Measurements from ENCODE around the gene TNFRSF8. TPM values are rescaled to one million over a fixed set of nuclear protein-coding genes. Genes with fewer than 3 reads are reported as not detected.

The TNFRSF8 gene
- total RNA-seq, 1 experiment from 2014 or later = not detected

- Histone ChIP-seq H3K9me2 (replicated peaks; ENCODE audit: low read length) (no peaks in the 10 kb centered on the region), H3K4me3 (ENCODE audit: low read length) (peak overlapping the region; percentile 85), H3K36me3 (ENCODE audit: low read depth, low read length) (no peaks in the 10 kb centered on the region), H3K9ac (ENCODE audit: low read length) (peak overlapping the region; percentile 69), H3K4me2 (ENCODE audit: low read length) (peak overlapping the region; percentile 95), H3K79me2 (ENCODE audit: low read length) (peaks cover 20% of the 10 kb centered on the region), H3K9me3 (ENCODE audit: low read length) (no peaks in the 10 kb centered on the region), H2AFZ (ENCODE audit: low read length) (peak overlapping the region; percentile 76), H3K27ac (ENCODE audit: low read length) (no peak overlapping the region), H3K4me1 (ENCODE audit: insufficient read depth, low read length) (no peaks in the 10 kb centered on the region), H3F3A (ENCODE audit: low read length, unreplicated experiment) (no peaks in the 10 kb centered on the region), H4K20me1 (ENCODE audit: low read length) (no peaks in the 10 kb centered on the region), H3K27me3 (ENCODE audit: low read length) (no peaks in the 10 kb centered on the region)
- ChIA-PET POLR2A (ENCODE audit: unreplicated experiment) (interaction anchor here (1.0 to 1.4 kb wide), 2 partner anchors 111 to 112 kb away, joined by 10 to 20 read pairs; no protein-coding TSS in a partner anchor), CTCF (interaction anchor here (0.6 kb wide), 1 partner anchor 46 kb away, joined by 3 read pairs; no protein-coding TSS in a partner anchor)
- peak; percentile 3; the same call in 1 of the 2 replicates for ATAC-seq
- no TSS peak for BruUV-seq (replicated peaks)
- no peak for DNase-seq
- TF ChIP-seq EZH2phosphoT487 (IDR thresholded peaks at IDR 0.05; ENCODE audit: borderline replicate concordance, low read length) (no peak), CTCF (conservative IDR thresholded peaks at IDR 0.05; ENCODE audit: low read depth, low read length) (no peak), EZH2 (IDR thresholded peaks at IDR 0.05; ENCODE audit: low read length, unreplicated experiment) (no peak)
- intact Hi-C loops (cut with micrococcal nuclease) = loop anchor here (2.0 kb wide), 1 partner anchor 59 kb away; no protein-coding TSS in a partner anchor
Observed at GRCh38 chr1:12019858-12020509, 43.1 kb upstream of the TNFRSF8 start.

GRCh38 chr1:12021616-12022015, 41.5 kb upstream of the TNFRSF8 start:
- H3K4me3 ChIP-seq (ENCODE audit: low read length) = no peak overlapping the region
- H2AFZ ChIP-seq (ENCODE audit: low read length) = no peak overlapping the region
- no peaks in the 10 kb centered on the region for H3F3A ChIP-seq (ENCODE audit: low read length, unreplicated experiment)
- no peak for ATAC-seq
- peaks cover 20% of the 10 kb centered on the region for H3K79me2 ChIP-seq (ENCODE audit: low read length)
- DNase-seq = no peak
- no peak overlapping the region for H3K27ac ChIP-seq (ENCODE audit: low read length)
- no peaks in the 10 kb centered on the region for H3K27me3 ChIP-seq (ENCODE audit: low read length)
- H3K9ac ChIP-seq (ENCODE audit: low read length) = no peak overlapping the region
- intact Hi-C loops (cut with micrococcal nuclease) = no loop called here
- H3K9me2 ChIP-seq (replicated peaks; ENCODE audit: low read length) = no peaks in the 10 kb centered on the region
- H3K36me3 ChIP-seq (ENCODE audit: low read depth, low read length) = no peaks in the 10 kb centered on the region
- no peaks in the 10 kb centered on the region for H3K4me1 ChIP-seq (ENCODE audit: insufficient read depth, low read length)
- TSS peak; percentile 18 for BruUV-seq (replicated peaks)
- H4K20me1 ChIP-seq (ENCODE audit: low read length) = no peaks in the 10 kb centered on the region
- CTCF ChIA-PET = no interaction called here
- TF ChIP-seq EZH2phosphoT487 (IDR thresholded peaks at IDR 0.05; ENCODE audit: borderline replicate concordance, low read length) (no peak), EZH2 (IDR thresholded peaks at IDR 0.05; ENCODE audit: low read length, unreplicated experiment) (no peak), CTCF (conservative IDR thresholded peaks at IDR 0.05; ENCODE audit: low read depth, low read length) (no peak)
- H3K9me3 ChIP-seq (ENCODE audit: low read length) = no peaks in the 10 kb centered on the region
- no peak overlapping the region for H3K4me2 ChIP-seq (ENCODE audit: low read length)
- POLR2A ChIA-PET (ENCODE audit: unreplicated experiment) = no interaction called here

DNA sequence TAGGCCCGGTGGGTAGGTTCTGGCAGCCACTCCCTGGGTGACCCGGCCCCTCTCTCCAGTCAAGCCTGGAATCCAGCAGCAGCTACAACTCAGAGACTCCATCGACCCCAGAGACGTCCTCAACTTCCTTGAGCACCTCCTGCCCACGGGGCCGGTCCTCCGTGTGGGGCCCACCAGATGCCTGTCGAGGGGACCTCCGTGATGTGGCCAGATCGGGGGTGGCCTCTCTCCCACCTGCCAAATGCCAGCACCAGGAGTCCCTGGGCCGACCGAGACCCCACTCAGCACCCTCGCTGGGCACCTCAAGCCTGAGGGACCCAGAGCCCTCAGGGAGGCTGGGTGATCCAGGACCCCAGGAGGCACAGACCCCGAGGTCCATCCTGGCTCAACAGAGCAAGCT, 41.1 kb upstream of the TNFRSF8 start:
- H3K9ac ChIP-seq (ENCODE audit: low read length) = no peak overlapping the region
- no peak overlapping the region for H3K27ac ChIP-seq (ENCODE audit: low read length)
- no peaks in the 10 kb centered on the region for H3K27me3 ChIP-seq (ENCODE audit: low read length)
- no peaks in the 10 kb centered on the region for H3K4me1 ChIP-seq (ENCODE audit: insufficient read depth, low read length)
- H4K20me1 ChIP-seq (ENCODE audit: low read length) = no peaks in the 10 kb centered on the region
- peaks cover 20% of the 10 kb centered on the region for H3K79me2 ChIP-seq (ENCODE audit: low read length)
- intact Hi-C loops (cut with micrococcal nuclease) = no loop called here
- no peak overlapping the region for H3K4me2 ChIP-seq (ENCODE audit: low read length)
- H3K9me2 ChIP-seq (replicated peaks; ENCODE audit: low read length) = no peaks in the 10 kb centered on the region
- H3K36me3 ChIP-seq (ENCODE audit: low read depth, low read length) = no peaks in the 10 kb centered on the region
- BruUV-seq (replicated peaks) = no TSS peak
- ChIA-PET CTCF (no interaction called here), POLR2A (ENCODE audit: unreplicated experiment) (no interaction called here)
- no peak overlapping the region for H2AFZ ChIP-seq (ENCODE audit: low read length)
- no peak for DNase-seq
- ATAC-seq = no peak
- H3K4me3 ChIP-seq (ENCODE audit: low read length) = no peak overlapping the region
- TF ChIP-seq CTCF (conservative IDR thresholded peaks at IDR 0.05; ENCODE audit: low read depth, low read length) (no peak), EZH2 (IDR thresholded peaks at IDR 0.05; ENCODE audit: low read length, unreplicated experiment) (no peak), EZH2phosphoT487 (IDR thresholded peaks at IDR 0.05; ENCODE audit: borderline replicate concordance, low read length) (no peak)
- no peaks in the 10 kb centered on the region for H3F3A ChIP-seq (ENCODE audit: low read length, unreplicated experiment)
- H3K9me3 ChIP-seq (ENCODE audit: low read length) = no peaks in the 10 kb centered on the region
